ENCODE data around the gene SAMHD1.
A peak's percentile ranks its signal among the peaks of the same experiment; 100 is the strongest.
"Not testable (repeated sequence)": the region's sequence is repeated elsewhere in the genome, so short reads cannot be mapped to it uniquely, and the experiment has no call there.

The SAMHD1 gene

DNA sequence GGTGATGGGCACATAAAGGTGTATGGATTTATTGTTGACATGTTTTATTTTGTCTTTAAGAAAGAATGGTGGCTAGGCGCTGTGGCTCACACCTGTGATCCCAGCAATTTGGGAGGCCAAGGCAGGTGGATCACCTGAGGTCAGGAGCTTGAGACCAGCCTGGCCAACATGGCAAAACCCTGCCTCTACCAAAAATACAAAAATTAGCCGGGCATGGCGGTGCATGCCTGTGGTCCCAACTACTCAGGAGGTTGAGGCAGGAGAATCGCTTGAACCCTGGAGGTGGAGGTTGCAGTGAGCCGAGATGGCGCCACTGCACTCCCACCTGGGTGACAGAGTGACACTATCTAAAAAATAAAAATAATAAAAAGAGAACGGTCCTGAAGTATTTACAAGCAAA lies 45.4 kb downstream of the SAMHD1 start:
- not testable (repeated sequence) for DNase-seq

DNA sequence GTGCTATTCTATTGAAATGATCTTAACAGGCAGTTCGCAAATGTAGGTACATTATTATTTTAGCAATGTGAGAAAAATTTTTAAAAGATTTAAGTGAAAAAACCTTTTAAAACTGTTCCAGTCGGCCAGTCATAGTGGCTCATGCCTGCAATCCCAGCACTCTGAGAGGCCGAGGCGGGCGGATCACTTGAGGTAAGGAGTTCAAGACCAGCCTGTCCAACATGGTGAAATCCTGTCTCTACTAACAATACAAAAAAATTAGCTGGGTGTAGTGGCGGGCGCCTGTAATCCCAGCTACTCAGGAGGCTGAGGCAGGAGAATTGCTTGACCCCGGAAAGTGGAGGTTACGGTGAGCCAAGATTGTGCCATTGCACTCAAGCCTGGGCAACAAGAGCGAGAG lies 45.9 kb downstream of the SAMHD1 start:
- not testable (repeated sequence) for DNase-seq

DNA sequence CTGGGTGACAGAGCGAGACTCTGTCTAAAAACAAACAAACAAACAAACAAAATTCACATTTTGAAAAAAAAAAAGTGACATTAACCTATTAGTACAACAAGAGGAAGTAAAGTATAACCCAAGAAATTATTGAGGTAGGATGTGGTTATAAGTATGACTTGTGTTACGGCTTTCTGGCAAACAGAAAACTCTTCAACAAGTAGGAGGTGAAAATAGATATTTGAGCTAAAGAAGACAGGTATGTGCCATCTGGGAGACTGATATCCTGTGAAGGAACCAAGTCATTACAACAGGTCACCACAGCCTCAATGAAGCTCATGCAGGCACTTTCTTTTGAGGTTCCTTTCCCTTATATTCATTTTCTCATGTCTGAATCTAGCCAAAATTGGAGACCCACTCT lies 46.8 kb downstream of the SAMHD1 start:
- DNase-seq = no peak

DNA sequence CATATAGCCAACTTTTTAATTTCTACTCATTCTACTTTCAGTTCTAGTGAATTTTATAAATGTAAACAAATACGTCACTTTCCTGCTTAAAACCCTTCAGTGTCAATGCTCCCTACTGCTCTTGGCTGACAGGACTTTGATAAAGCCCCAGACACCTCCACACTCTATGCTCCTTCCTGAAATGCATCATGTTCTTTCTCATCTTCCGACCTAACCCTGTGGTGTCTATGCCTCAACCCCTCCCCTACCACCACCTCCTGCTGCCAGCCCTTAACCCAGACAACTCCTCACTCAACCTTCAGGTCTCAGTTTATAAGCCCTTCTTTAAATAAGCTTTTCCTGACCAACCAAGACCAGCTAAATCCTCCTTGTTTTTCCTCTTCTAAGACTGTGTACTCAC lies 56.5 kb downstream of the SAMHD1 start:
- no peak for DNase-seq

DNA sequence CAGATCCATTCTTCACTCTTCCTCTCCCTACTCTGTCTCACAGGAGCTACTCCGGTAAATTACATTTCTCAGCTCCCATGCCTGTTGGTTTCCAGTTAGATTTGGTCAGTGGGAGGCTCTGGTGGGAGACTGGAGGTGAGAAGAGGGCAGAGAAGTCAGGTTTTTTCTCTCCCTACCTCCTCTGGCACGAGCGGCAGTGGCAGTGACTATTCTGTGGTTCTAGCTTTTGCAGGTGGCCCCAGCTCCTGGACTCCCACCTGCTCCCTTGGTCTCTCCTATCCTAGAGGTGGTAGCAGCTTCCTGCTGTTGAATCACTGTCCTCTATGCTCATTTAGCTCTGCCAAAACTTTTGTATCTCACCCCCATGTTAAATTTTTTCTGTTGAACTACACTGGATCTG lies 57.7 kb downstream of the SAMHD1 start:
- DNase-seq = no peak

DNA sequence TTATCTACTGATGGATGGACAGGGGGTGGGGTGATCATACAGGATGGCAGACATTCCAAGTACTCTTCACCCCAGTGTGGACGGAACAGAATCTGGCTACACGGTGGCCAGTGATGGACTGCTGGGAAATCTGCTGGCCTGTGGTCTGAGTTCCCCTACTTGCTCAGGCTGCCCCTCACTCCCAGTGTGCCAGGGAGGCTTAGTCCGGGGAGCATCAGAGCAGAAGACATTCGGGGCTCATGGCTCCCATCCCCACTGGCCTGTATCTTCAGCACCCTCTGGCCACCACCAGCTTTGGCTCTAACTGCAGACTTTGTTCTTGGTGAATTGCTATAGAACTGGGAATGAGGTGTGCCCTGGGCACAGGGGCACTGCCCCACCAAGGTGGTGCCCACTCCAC lies 60.3 kb downstream of the SAMHD1 start:
- DNase-seq = no peak

DNA sequence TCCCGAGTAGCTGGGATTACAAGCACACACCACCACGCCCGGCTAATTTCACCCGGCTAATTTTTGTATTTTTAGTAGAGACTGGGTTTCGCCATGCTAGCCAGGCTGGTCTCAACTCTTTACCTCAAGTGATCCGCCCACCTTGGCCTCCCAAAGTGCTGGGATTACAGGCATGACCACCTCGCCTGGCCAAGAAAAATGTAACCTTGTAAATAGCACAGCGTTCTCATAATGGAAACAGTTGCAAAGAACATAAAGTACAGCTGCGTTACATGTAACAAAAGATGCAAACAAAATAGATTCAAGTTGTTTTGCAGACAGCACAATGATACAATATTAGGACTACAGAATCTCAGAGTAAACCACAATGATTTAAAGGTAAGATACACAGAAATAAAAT lies 60.9 kb downstream of the SAMHD1 start:
- no peak for DNase-seq

DNA sequence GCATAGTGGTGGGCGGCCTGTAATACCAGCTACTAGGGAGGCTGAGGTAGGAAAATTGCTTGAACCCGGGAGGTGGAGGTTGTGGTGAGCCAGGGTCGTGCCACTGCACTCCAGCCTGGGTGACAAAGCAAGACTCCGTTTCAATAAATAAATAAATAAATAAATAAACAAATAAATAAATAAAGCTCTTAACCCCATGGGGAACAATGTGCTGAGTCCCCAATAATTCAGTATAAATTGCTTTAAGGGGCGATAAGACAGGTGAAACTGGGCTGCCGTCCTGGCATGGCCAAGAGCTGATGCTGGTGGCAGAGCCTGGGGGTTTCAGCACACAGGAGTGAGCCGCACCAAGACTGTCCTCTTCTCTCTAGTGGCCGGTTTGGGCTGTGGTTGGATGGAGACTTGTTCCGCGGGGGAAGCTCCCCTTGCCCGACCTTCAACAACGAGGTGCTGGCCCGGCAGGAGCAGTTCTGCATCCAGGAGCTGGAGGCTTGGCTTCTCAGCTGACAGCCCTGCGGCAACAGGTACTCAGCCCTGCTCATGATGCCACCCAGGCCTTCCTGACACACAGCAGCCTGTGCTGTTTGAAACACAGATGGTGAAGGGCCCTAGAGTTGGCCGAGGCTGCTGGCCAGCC lies 62.5 kb downstream of the SAMHD1 start:
- no peak for DNase-seq

DNA sequence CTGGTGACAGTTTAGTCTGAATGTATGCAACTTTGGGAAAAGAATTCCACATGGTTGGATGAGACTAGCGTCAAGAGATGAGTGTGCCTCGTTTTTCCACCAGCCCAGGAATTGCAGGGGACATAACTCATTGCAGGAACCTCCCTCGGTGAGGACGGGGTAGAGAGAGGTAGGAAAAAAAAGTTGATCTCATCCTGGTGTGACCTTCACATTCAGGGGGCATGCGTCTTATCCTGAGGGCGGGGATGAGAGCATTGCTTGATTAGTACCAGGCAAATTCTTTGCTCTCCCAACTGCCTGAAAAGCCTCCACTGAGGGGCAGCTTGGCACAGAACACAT lies 63.8 kb downstream of the SAMHD1 start:
- DNase-seq = no peak

DNA sequence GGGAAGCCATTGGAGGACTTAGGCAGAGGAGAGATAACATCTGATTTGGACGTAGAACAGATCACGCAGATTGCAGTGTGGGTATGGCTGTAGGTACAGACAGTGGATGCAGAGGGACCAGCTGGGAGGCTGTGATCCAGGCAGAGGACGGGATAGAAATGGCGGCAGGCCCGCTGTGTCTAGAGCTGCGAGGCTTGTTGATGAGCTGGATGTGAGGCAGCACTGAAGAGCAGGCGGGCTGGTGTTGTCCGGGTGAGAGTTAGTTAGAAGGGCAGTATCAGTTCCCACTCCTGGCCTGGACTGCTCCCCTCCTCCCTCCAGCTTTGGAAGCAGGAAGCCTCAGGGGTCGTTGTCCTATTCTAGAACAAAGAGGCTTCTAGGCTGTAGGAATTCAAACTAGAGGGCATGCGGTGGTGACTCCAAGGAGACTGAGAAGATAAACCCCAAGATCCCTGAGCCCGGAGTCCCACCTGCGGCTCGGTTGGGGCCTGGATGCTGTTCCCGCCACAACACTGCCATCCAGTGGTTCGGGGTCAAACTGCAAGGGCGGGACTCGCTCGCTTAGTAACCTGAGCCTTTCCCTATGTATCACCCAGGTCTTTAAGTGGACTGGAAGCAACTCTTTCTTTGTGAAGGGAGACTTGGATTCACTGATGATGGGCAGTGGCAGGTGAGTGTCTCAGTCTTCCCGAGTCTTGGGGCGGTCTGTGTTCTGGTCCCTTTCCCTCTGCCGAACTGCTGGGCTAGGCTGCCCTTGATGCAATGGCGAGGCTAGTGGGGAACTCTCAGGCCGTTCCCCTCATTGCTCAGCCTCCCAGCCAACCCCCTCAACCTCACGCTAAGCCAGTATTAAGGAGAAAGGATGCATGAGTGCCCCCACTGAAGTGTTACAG lies 64.4 kb downstream of the SAMHD1 start:
- peak; percentile 6 for DNase-seq

DNA sequence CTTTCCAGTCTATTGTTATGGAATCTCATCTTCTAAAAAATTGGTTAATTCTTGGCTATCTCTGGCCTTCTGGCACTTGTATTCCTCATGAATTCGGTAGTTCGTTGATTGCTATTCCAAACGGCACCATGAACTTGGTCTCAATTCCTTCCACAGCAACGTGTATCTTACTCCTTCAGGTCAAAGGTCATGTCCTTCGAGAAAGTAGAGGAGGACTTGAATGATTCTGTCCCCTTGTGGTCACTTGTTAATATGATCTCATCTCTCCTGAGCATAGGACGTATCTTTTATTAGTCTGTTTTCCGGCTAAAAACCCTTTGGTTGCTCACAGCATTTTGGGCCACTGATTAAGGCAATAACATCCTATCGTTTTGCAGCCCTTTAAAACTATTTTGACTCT lies 66.2 kb downstream of the SAMHD1 start:
- no peak for DNase-seq

DNA sequence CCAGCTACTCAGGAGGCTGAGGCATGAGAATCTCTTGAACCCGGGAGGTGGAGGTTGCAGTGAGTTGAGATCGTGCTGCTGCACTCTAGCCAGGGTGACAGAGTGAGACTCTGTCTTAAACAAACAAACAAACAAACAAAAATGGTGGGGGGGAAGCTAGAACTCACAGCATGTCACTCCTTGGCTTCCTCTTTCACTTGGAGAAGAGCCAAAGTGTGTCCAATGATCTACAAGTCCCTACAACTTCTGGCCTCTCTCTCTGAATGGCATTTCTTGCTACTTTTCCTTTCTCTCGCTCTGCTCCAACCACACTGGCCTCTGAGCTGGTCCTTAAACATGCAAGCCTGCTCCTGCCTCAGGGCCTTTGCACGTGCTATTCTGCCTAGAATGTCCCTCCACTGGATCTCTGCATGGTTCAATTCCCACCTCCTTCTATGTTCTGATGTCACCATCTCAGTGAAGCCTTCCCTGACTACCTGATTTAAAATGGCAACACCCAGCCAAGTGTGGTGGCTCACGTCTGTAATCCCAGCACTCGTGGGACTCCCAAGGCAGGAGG lies 67.5 kb downstream of the SAMHD1 start:
- DNase-seq = no peak

DNA sequence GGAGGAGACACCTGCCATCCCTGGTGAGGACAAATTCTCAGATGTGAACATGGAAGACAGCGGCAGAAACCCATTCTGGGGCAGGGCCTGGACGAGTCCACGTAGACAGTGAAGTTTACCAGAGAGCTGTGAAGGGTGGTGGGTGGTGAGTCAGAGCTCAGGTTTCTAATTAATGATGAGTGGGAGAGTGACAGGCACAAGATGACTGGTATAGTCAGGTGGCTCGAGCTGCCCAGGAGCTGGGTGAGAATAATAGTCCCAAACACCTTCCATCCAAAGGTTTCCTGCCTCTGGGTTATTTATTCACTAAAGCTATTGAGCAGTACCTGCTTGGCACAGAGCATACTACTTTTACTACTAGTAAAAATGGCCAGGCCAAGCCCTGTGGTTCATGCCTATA lies 69.6 kb downstream of the SAMHD1 start:
- DNase-seq = no peak

DNA sequence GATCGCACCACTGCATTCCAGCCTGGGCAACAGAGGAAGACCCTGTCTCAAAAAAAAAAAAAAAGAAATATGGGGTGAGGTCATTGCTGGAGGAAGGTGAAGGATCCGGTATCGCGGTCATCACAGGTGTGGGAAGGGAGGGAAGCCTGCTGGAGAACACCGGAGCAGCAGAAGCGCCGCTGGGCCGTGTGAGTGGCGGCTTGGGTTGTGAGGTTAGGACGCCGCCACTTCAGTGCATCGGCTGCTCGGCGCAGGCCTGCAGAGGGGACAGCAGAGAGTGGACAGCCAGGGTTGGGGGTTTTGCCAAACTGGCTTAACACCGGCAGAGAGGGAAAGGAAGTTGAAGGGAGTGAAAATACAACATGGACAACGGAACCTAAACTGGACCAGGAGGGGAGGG lies 70.2 kb downstream of the SAMHD1 start:
- no peak for DNase-seq

DNA sequence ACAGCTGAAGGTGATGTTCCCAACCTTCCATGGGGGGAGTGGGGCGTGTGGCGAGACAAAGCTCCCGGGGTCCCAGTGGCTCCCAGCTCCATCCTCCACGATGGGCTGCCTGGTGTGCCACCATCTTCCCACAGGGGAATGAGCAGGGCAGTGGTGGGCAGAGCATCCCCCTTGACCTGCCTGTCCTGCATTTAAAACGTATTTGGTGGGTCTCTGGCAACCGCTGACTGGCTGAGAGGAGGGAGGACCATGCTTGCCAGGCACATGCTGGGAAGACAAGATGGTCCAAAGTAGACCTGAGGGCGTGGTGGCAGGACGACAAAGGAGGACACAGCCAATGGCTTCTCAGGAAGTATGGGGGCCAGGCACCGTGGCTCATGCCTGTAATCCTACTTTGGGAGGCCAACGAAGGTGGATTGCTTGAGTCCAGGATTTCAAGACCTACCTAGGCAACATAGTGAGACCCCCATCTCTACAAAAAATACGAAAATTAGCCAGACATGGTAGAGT lies 70.7 kb downstream of the SAMHD1 start:
- DNase-seq = no peak

DNA sequence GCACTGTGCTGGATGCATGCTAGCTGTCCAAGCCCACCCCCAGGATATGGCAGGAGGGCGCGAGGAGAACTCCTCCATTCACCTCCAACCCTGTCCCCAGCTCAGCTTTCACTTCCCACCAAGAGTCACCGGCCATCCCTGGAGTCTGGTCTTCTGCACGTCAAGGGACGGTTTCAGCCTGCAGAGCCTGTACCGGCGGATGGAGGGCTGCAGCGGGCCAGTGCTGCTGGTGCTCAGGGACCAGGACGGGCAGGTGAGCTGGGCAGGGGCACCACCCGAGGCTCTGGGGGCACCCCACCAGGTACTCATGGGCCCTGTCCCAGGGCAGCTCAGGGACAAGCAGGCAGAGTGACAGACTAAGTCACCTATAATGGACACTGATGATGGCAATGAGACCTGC lies 72.6 kb downstream of the SAMHD1 start:
- DNase-seq = no peak

DNA sequence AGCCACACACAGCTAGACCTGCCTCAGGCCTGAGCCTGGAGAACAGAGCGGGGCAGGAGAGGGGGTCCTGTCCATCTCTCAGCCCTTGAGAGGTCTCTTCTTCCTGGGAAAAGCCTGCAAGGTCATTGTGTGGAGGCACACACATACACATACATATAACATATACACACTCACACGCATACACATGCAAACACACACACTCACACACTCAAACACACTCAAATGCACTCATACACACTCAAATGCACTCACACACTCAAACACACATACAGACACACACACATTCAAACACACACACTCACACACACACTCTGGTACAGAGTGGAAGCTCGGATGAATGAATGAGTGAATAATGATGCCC lies 75.1 kb downstream of the SAMHD1 start:
- DNase-seq = no peak

DNA sequence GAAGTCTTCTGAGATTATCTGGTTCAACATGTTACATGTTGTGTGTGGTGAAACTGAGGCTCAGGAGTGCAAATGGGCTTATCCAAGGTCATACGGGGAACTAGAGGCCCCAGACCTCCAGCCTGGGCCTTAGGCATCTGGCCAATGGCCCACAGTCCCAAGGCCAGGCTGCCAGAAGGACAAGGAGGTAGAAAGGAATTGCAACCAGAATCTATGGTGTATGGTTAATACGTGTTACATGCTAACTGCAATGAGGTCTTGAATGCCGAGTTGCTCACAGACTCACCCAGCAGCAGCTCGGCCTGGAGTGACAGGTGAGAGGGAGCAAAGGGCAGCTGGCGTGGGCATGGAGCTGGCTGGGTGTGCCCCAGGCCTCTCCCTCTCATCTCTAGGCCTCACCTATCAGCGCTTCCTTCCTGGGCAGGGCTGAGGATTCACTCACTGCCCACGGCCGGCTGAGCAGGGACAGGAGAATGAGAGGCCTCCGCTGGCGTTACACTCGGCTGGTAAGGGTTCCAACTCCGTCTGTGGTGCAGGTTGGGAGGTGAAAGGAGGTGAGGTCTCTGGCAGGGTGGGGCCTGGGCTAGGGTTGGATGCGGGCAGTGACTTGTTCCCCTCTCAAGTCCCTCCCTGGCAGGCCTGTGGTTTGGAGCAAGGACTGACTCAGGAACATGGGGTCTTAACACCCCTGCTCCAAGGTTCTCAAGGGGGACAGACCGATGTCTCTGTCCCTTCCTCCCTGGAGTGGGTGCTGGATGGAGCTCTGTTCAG lies 75.6 kb downstream of the SAMHD1 start, which contains the start of gene TLDC2:
TSS of gene TLDC2 (plus strand) at position 437 of the 771 bp plus-strand sequence. CDS start at position 474, 37 bp downstream.
- no peak for DNase-seq

DNA sequence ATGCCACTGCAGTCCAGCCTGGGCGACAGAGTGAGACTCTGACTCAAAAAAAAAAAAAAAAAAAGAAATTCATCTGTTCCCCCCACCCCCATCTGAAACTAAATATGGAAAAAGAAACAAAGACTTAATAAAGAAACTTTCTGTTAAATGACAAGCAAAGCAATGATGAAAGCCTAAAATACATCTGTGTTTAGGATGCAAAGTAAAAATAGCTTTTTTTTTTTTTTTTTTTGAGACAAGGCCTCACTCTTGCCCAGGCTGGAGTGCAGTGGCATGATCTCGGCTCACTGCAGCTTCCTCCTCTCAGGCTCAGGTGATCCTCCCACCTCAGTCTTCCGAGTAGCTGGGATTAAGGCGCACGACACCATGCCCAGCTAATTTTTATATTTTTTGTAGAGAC lies 76.4 kb downstream of the SAMHD1 start:
- DNase-seq = not testable (repeated sequence)

DNA sequence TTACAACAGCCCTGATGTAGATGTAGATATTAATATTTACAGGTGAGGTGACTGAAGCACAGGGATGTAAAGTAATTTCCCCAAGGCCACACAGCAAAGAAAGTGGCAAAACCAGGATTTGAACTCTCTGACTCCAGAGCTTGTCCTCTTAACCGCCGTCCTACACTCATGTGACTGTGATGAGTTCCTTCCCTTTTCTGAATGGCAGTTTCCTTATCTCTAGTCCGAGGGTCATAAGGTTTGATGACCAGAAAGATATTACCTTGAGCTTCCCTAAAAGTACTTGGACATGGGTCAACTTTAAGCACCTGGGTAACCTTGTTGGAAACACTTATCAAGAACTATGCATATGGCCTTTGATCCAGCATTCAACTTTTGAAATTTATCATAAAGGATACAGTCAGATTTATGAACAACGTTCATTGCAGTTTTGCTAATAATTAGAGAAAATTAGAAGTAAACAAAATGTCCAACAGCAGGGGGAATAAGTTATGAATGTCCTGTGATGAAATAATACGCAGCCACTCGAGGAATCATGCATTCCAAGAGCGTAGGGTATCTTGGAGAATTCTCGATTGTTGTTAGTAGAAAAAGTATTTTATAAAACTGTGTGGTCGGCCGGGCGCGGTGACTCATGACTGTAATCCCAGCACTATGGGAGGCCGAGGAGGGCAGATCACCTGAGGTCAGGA lies 77.9 kb downstream of the SAMHD1 start:
- DNase-seq = no peak

DNA sequence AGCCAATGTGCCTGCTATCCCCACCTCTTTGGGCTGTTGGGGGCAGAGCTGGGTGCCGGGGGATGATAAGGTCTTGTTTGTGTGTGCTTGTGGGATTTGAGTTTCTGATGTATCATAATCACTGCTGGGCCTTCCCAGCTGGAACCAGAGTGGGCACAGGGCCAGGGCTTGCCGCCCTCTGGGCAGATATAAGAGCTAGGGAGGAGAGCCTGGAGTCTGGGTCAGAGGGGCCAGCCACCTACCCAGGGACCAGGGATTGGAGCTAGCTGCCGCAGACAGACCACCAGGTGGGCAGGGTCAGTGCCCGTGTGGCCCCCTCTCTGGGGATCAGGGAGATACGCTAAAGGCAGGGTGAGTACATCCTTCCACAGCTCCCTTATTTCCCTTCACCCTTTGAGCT lies 78.7 kb downstream of the SAMHD1 start:
- no peak for DNase-seq
